GM18508 (cell line): Measurements from ENCODE around the gene DTNB.
"Not testable (repeated sequence)": the region's sequence is repeated elsewhere in the genome, so short reads cannot be mapped to it uniquely, and the experiment has no call there.

Experiments
- ATAC-seq: cut with Tn5 transposase; IDR thresholded peaks from one replicate; pipeline ENCODE4 v1.9.1; 2021; ENCODE audit warnings: moderate number of reproducible peaks; ENCODE audit not compliant: insufficient read depth, unreplicated experiment

DTNB gene

DNA sequence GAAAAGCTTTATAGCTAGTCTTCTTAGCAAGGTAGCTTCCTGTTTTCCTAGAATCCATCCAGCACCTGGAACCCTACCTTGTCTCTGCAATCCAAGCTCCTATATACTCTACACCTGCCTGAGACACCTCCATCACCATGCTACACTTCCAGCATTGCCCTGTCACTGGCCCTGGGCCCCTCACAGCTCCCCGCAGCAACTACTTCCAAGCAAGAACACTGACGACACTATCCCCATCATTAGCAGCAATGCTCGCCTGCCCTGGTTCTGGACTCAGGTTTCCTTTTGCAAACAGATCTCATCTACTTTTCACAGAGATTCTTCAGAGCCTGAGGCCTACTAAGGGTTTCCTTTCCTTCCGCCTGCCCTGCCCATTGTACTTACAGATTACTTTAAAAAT lies 121.1 kb downstream of the DTNB start:
- ATAC-seq: no peak

- ATAC-seq: no peak
Observed at GRCh38 chr2:25551316-25551715, 122.1 kb downstream of the DTNB start.

- not testable (repeated sequence) for ATAC-seq
Observed at GRCh38 chr2:25549571-25549970, 123.8 kb downstream of the DTNB start.

- no peak for ATAC-seq
Observed at GRCh38 chr2:25548601-25549000, 124.8 kb downstream of the DTNB start.

- ATAC-seq: no peak
Observed at GRCh38 chr2:25546852-25547251, 126.5 kb downstream of the DTNB start.

GRCh38 chr2:25545899-25546298 lies 127.5 kb downstream of the DTNB start:
- ATAC-seq: no peak

GRCh38 chr2:25544445-25544844 lies 128.9 kb downstream of the DTNB start:
- no peak for ATAC-seq

GRCh38 chr2:25543939-25544338 lies 129.4 kb downstream of the DTNB start:
- no peak for ATAC-seq

DNA sequence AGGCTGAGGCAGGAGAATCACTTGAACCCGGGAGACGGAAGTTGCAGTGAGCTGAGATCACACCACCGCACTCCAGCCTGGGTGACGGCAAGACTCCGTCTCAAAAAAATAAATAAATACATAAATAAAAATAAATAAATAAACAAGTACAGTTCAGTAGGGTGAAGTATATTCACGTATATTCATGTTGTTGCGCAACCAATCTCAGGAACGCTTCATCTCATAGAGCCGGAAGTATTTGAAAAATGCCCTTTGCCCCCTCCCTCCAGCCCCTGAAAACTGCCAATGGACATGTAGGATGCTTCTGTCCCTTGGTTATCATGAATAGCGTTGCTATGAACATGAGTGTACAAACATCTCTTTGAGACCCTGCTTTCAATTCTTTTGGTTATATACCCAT lies 132.0 kb downstream of the DTNB start:
- ATAC-seq: no peak

GRCh38 chr2:25539136-25539535 lies 134.2 kb downstream of the DTNB start:
- ATAC-seq: no peak

- no peak for ATAC-seq
Observed at GRCh38 chr2:25537526-25537925, 135.9 kb downstream of the DTNB start.

GRCh38 chr2:25535411-25536289 lies 137.7 kb downstream of the DTNB start:
- not testable (repeated sequence) for ATAC-seq

- ATAC-seq: not testable (repeated sequence)
Observed at GRCh38 chr2:25534937-25535336, 138.4 kb downstream of the DTNB start.

DNA sequence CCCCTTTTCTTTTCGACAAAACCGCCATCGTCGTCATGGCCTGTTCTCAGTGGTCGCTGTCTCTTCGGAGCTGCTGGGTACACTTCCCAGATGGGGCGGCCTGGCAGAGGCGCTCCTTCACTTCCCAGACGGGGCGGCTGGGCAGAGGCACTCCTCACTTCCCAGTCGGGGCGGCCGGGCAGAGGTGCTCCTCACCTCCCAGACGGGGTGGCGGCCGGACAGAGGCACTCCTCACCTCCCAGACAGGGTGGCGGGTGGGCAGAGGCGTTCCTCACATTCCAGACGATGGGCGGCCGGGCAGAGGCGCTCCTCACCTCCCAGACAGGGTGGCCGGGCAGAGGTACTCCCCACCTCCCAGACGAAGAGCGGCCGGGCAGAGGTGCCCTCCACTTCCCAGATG lies 138.9 kb downstream of the DTNB start:
- no peak for ATAC-seq

DNA sequence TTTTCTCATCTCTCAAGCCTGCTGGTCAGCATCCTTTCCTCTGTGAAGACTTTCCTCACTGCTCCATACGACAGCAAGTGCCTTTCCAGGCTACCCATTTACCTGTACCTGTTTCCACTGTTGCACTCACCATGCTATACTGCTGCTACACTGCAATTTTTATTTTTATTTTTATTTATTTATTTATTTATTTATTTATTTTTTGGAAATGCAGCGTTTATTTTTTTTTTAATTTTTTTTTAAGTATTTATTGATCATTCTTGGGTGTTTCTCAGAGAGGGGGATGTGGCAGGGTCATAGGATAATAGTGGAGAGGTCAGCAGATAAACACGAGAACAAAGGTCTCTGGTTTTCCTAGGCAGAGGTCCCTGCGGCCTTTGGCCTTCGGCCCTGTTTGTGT lies 139.6 kb downstream of the DTNB start:
- ATAC-seq: not testable (repeated sequence)

GRCh38 chr2:25532521-25532920 lies 140.9 kb downstream of the DTNB start:
- ATAC-seq: no peak

DNA sequence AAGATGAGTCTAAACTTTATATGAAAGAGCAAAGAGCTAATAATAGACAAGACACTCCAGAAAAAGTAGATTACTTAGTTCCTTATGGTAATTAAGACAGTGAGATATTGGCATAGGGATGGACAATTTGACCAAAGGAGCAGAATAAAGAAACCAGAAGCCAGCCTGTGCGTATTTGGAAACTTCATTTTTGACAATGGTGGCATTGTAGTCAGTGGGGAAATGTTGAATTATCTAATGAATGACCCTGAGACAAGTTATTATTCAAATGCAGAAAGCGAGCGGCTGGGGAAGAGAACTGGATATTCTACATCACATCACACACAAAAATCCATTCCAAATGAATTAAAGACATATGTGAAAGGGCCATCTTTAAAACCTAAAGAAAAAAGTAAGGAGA lies 144.3 kb downstream of the DTNB start:
- ATAC-seq: no peak

- ATAC-seq: no peak
Observed at GRCh38 chr2:25528173-25528572, 145.2 kb downstream of the DTNB start.

- no peak for ATAC-seq
Observed at GRCh38 chr2:25524507-25524906, 148.9 kb downstream of the DTNB start.

GRCh38 chr2:25523060-25523459 lies 150.3 kb downstream of the DTNB start:
- no peak for ATAC-seq

DNA sequence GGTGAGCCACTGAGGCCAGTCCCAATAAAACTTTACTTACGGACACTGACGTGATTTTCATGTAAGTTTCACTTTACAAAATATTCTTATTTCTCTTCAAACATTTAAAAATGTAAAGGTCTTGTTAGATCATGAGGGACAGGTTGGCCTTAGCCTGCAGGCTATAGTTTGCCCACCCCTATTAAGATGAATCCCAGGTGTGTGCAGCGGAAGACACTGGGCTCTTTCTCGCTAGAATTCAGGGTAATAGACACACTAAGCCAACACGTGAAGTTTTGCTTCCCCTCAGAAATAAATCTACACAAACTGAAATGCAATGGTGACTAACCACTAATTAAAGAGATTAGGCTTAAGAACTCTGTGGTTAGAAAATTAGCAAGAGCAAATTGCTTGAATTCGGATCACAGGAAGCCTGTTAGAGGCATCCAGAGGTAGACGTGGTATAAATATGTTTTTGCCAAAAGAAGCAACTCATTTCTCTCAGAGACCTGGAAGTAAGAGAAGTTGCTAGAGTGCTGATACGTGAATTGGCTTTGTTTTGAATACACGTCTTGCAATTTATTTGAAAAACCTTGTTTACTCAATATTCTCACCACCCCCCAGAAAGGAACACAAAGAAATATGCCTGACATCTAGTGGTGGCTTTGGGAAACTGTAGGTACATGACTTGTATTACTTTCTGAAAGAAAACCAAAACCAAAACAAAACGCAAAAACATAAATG lies 151.6 kb downstream of the DTNB start:
- no peak for ATAC-seq

- ATAC-seq: no peak
Observed at GRCh38 chr2:25521126-25521525, 152.3 kb downstream of the DTNB start.
